SHP77 treated with DMSO at 0.1 percent for 48 hours (cell line): ENCODE results near the gene P4HA3.
A peak's percentile ranks its signal among the peaks of the same experiment; 100 is the strongest.
"Not testable (repeated sequence)": the region's sequence is repeated elsewhere in the genome, so short reads cannot be mapped to it uniquely, and the experiment has no call there.

ENCODE experiments used
- DNase-seq: peaks from one replicate; lab custom pipeline; 2025; lab: John Stamatoyannopoulos, UW

Gene P4HA3

DNA sequence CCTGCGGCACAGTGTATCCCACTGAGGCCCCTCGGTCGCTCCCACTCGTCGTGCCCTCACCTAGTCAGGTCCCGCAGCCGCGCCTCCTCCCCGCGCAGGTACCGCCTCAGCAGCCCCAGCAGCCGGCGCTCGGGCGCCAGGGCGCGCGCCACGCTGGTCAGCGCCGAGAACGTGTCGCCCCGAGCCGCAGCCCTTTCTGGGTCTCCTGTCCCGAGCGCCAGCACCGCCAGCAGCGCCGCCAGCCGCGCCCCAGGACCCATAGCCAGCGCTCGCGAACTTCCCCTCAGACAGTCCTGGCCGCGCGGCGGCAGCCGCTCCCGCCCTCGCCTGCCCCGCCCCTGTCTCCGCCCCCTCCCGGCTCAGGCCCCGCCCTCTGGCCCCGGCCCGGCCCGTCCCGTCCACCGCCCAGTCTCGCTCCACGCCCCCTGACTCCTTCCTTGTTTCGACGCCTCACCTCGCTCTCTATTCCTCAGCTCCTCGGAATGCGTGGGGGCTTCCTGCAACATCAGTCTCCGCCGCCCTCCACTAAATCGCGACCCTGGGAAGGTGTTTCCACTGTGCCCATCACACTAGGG lies at the start of gene P4HA3:
P4HA3 (minus strand) TSS at position 289 of the 575 bp plus-strand sequence; CDS start at position 260, 29 bp downstream.
- DNase-seq: no peak

DNA sequence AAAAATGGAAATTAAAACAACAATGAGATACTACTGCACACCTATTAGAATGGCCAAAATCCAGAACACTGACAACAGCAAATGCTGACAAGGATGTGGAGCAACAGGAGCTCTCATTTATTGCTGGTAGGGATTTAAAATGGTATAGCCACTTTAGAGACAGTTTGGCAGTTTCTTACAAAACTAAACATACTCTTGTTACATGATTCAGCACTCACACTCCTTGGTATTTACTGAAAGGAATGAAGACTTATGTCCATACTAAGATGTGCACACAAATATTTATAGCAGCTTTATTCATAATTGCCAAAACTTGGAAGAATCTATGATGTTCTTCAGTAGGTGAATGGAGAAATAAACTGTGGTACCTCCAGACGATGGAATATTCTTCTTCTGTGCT lies 46.0 kb upstream of the P4HA3 start:
- DNase-seq: no peak

DNA sequence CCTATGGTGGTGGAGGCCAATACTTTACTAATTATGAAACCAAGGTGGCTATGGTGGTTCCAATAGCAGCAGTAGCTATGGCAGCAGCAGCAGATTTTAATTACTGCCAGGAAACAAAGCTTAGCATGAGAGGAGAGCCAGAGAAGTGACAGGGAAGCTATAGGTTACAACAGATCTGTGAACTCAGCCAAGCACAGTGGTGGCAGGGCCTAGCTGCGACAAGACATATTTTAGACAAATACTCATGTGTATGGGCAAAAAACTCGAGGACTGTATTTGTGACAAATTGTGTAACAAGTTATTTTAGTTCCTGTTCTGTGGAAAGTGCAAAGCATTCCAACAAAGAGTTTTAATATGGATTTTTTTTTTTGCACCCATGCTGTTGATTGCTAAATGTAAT lies 44.2 kb upstream of the P4HA3 start:
- DNase-seq: no peak

DNA sequence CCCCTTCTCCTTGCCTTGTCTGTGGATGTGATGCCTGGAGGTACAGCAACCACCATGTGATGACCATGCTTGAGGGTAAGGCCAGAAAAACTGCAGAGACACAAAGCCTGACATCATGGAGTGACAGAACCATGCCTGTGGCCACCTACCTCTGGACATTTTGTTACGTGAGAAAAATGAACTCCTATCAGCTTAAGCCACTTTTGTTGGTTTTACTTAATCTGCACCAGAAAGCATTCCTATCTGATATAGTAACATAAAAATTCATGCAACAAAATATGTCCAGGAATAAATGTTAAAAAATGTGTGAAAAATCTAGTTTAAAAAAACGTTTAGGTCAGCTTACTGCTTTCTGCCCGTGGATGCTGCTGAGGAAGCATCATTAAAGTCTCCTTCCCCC lies 42.6 kb upstream of the P4HA3 start:
- DNase-seq: no peak

DNA sequence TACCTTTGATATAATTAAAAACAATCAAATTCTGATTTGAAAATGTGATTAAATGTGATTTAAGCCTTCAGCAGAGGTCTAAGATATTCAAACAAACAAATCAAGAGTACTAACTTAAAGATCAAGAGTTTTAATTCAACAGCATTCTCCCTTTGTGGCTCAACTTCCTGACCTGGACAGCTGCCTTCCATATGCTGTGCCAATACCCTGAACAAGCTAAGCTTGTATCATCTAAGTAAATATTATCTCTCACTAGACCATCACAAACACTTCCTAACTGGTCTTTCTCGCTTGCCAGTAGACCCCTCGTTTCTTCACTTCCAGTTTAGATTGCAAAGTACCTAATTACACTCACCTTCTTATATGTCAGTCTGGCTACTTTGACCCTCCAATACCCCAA lies 35.9 kb upstream of the P4HA3 start:
- DNase-seq: peak; percentile 63

DNA sequence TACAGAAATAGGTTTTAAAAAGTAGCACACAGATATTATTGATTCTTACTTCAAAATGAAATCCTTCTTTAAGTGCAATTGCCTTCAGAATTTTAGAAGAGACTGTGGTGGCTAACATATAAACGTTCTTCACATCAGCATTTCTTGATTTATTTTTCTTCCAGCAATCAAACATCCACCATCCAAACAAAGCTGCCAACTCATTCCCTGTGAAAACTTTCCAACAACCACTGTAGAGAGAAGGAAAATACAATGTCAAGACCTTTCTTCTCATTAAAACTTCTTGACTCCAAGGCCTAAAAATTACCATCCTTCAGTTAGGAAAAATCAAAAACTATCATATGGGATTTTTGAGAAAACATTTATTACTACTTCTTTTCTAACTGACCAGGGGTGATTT lies 34.0 kb upstream of the P4HA3 start:
- DNase-seq: no peak

DNA sequence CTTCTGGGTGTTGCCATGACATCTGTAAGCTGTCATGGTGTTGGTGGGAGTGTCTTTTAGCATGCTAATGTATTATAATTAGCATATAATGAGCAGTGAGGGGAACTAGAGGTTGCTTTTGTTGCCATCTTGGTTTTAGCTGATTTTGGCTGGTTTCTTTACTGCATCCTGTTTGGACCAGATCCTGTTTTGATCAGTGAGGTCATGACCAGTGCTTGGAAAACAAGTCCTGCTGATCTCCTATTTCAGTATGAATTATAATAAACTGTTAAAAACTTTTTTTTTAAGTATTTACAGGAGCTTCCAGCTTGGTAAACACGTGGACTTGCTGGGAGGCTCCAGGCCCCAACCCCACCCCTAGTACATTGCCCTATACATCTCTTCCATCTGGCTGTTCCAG lies 30.5 kb upstream of the P4HA3 start:
- DNase-seq: no peak

DNA sequence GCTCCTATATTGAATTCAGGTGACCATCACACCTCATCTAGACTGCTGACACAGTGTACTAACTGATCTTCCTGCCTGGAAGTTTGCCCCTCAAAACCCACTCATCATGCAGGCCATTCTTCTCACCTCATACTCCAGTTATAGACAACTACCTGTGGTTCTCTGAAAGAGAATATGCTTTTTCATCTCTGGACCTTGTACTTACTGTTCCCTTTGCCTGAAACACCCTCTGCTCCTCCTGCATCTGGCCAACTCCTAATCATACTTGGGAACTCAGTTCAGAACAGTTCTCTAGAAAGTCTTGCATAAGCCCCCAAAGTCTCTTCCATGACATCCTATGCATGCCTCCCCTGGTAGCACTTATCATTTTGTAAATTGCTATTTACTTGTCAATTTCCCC lies 28.2 kb upstream of the P4HA3 start:
- no peak for DNase-seq

DNA sequence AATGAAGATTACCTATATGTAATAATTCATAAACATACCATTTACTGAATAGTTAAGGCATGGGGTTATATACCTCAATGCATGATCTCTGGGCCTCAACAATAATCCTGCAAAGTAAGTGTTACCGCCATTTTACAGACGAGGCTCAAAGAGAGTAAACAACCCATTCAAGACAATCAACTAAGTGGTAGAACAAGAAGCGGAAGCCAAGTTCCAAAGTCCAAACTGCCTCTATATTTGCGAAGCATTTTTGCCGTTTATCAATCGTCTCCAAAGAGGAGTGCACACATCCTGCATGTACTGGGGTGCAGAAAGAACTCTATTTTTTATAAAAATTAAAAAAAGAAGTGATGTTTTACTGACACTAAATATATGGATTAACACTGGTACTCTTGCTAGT lies 27.5 kb upstream of the P4HA3 start:
- DNase-seq: no peak

DNA sequence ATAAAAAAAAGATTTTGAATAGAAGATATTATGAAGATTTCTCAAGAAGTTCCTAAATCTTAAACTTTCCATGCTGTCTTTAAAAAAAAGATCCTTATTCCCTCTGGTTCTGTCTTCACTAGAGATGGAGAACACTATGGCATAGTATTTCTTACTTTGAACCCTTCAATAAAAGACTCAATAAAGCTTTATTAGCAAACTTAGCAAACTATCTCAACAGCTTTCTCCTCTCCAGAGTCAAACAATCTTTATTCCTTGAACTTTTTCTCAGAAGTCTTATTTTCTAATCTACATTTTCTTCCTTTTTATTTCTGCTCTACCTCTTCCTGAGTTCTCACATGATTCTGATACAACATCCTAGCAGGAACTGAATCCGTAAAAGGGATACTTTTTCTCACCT lies 21.8 kb upstream of the P4HA3 start:
- DNase-seq: no peak

DNA sequence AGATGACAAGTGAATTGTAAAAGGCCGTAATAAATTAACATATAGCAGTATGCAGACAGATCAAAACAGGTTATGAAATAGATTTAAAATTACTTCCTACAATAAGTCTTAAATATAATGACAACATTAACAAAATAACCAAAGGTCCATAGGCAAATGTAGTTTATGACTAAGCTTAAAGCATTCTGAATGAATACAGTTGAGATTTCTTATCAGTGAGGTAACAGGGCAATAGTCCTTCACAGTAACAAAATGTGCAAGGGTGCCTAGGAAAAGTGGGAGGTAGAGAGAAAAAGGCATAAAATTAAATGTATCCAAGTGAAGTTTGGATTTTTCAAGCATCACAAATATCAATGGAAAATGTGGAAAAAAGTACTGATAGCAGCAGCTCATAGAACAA lies 20.9 kb upstream of the P4HA3 start:
- no peak for DNase-seq

DNA sequence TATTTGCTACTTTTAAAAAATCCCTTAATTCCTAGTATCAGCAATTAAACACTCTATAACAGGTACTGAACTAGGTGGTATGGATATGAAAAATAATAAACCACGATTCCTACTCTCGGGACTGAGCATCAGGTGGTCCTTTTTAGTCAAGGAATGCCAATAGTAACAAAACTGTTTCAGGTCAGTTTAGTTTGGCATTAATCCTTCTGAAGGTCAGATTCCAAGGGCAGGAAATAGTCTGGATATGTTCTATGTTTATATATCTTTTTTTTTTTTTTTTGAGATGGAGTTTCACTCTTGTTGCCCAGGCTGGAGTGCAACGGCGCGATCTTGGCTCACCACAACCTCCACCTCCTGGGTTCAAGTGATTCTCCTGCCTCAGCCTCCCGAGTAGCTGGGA lies 19.6 kb upstream of the P4HA3 start:
- DNase-seq: not testable (repeated sequence)

DNA sequence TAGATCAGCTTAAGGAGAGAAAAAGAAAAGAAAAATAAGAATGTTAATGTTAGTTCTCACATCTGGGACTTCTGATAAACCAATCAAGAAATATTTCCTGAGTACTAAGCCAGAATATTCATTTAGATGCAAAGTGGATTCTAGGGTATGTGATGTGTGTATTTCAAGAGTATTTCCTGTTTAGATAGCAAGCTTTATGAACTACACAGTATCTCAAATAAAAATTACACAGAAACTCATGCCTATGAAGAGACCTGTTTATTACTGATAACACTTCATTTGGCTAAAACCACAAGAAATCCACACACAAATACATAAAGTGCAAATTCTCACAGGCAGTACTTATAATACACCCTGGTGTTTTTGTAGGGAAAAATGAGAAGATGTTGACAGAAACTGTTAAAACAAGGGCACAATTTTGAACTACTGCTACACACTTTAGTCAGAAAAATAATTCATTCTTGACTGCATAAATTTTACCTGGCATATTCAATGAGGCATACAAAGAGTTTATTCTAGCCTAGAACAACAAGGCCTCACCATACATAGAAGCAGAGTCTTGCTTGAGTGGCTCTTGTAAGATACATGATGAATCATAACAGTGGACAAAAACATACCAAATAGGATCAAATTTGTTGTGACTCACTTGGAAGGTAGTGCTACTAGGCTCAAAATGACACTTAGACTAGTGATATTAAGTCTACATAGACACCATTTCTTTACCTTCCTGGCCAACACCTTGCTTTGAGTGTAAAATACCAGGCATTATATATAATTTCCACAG lies 18.8 kb upstream of the P4HA3 start:
- no peak for DNase-seq

DNA sequence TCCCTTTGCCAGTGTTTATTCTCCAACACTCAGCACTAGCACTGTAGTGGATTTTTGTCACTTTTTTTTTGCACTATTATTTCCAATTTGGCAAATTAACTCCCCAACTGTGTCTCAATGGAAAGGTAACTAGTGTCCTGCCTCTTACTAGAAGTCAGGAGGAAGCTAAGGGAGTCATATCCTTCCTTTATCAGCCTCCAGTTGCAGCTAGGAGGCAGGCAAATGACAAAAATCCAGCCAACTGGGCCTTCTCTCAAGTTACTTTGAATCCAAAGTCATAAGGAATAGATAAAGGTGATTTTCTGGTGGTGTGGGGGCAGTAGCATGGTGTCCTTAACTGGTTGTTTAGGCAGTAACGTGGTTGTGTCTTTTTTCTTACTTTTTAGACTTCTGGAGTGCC lies 15.6 kb upstream of the P4HA3 start:
- DNase-seq: no peak

DNA sequence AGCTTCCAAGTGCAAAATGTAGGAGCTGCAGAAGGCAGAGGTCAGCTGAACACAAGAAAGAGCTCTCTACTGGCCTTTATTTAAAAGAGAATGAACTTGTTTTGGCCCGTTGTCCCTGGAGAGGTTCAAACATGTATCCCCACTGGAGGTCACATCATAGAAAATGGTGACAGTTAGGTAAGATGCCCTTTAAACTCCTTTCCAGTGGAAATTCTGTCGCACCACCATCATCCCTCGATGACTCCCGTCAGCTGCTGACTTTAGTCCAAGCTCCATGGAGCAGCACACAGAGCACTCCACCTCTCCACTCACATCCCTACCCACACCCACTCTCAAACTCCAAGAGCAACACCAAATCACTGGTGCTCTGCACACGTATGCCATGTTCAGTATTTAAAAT lies 15.2 kb upstream of the P4HA3 start:
- no peak for DNase-seq

DNA sequence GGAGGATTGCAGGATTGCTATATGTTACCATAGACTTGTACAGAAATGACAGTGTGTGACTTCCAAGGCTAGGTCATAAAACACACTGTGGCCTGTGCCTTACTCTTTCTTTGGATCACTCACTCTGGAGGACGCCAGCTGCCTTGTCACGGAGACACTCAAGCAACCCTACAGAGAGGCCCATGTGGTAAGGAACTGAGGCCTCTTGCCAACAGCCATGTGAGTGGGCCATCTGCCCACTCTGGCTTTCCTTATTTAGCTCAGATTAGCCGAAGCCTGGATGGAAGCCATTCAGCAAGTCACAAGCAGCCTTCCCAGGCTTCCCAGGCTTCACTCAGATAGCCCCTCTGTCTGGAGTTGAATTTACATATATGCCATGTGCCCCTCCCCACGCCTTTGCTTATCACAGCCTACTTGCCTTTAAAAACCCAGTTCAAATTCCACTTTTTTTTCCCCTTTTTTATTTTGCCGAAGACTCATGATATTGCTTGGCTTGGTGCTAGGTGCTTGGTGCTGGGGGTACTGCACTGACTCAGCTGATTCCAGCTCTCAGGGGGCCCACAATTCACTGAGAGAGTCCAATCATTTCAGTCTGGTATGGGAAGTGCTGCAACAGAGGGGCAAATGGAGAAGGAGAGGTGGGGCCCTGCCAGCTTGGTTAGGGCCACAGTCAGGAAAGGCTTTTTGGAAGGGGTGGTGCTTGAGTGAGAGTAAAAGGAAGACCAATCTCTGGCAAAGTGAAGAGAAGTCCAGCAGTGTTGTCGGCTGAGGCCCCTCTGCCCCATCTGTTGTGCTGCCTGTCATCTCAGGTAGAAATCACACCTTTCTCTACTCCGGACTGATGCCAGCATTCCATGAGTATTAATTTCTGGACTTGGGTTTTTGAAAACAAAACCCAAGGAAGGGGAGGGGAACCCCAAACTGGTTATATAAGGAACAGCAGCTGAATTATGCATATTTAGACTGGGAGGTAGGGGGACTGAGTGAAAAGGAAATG lies 14.5 kb upstream of the P4HA3 start:
- no peak for DNase-seq

DNA sequence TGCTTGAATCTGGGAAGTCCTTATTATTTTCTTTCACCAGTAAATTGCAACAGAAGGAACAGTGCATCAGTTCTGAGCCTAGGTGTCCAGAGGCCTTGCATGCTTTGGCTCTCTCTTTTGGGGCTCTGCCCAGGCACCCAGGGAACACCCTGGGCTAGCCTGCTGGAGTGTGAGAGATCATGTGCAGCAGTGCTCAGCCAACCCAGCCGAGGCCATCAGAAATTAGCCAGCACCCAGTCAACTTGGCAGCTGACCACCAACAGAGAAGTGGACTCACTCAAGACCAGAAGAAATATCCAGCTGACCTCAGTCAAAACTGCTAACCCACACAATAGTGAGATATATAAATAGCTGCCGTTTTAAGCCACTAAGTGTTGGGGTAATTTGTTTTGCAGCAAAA lies 11.2 kb upstream of the P4HA3 start:
- DNase-seq: no peak

DNA sequence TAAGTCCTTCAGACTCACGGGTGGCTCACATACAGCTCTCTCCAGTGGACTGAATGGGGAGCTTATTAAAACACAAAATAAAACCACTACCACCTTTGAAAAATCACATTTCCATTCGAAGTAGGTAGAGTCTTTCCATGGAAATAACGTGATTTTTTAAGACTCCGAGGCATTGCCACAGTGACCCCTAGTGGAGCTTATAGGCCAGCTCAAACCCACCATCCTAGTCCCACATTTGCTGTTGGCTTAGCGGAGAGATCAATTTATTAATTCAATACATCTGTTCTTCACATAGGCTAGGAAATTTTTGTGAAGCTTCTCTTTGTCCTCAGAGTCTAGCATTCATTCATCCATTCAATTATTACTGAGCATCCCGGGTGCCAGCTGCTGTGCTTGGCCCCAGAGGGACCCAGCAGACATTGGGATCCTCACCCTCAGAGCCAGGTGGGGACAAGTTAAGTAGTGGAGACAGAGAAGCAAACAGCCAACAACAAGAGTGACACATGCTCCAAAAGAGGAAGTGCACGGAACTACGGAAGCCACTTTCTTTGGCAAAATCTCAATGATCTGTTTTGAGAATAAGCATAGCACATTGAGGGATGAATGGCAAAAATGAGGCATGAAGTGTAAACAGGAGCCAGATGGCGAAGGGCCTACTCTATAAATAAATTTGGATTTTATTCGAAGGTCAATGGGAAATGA lies 10.2 kb upstream of the P4HA3 start:
- peak; percentile 74 for DNase-seq

DNA sequence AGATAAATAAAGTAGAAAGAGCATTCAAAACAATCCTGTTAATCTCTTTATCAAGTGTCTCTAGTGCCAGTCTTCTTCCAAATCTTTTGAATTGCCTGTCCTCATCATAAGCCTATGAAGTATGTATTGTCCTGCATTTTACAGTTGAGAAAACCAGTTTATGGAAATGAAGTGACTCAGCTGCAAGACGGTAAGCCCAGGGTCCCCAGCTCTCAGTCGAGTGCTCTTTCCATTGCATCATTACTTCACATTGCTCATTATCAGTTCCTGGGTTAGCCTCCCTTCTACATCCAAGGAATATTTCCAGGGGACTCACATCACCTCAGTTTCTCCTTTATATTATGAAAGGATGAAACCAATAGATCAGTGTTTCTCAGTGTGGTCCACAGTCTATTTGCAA lies 9.1 kb upstream of the P4HA3 start:
- DNase-seq: no peak

DNA sequence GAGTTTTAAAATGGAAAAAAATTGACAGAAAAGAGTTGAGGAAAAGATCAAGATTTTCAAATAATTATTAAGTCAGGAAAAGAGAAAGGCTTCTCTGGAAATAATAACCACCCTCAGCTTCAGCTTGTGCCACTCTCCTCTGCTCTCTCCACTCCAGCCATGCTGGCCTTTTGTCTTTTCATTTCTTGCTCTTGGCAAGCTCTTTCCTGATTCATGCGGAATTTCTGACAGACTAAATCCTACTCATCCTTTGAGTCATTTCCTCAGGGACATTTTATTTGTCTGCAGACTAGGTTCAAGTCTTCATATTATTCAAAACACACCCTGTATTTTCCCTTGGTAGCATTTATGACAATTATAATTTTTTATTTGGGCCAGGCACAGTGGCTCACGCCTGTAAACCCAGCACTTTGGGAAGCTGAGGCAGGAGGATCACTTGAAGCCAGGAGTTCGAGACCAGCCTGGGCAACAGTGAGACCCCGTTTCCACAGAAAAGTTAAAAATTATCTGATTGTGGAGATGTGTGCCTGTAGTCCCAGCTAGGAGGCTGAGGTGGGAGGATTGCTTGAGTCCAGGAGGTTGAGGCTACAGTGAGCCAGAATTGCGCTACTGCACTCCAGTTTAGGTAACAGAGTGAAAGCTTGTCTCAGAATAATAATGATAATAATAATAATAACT lies 7.8 kb upstream of the P4HA3 start:
- no peak for DNase-seq

DNA sequence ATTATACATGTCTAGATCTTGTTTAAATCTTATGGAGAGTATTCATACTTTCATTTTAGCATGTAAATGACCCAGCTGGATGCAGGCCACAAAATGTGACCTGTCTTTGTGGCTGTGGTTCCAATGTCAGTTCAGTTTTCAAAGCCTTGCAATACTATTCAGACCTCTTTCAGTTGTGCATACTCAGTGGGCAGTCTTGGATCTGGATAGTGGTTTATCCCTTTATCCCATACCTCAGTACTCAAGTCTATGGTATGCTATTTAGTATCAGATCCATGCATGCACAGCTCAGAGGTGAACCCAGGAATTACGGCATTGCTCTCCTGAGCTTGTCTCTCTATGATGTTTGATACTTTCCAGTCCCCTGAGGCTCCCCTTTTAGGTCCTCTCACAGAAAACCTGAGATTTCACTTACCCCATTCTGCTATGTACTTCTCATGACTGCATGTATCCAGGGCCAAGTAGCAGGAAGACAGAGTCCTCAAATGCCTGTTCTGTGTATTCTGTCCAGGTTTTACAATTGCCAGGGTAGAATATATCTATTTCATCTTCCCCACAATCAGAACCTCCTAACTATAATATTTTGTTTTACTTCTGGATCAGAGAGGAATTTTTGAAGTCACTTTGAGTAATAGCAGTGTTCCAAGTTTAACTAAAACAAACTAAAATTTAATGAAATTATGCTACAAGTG lies 6.9 kb upstream of the P4HA3 start:
- DNase-seq: no peak
